Stomach (tissue), 9 donors: ENCODE results near the gene RASSF6. TPM values are rescaled to one million over a fixed set of nuclear protein-coding genes. Genes with fewer than 3 reads are reported as not detected.

ENCODE experiments used
- DNase-seq, 2 donors: peaks; one replicate each; pipeline versions ENCODE4 v3.0.0 to v3.0.0-alpha.2; 2013 to 2019
- H3K27ac ChIP-seq, 5 donors: fragments of 200-600 bp in 4 of 5; sonication (generic) in 4 of 5; one replicate each; pipeline ENCODE4 v1.5.1; 2013 to 2019; ENCODE audit warnings: mild to moderate bottlenecking in 1 of 5, moderate library complexity in 1 of 5
- H3K27me3 ChIP-seq, 3 donors: fragments of 200-600 bp; sonication (generic); one replicate each; pipeline ENCODE4 v1.5.1; 2017 to 2019; ENCODE audit warnings: mixed run types in 1 of 3
- H3K36me3 ChIP-seq, 4 donors: fragments of 200-600 bp; sonication (generic); 1 replicate in 3 of 4; 2 replicates in 1 of 4; pipeline ENCODE4 v1.5.1; 2016 to 2019
- H3K4me1 ChIP-seq, 4 donors: fragments of 200-600 bp; sonication (generic); one replicate each; pipeline ENCODE4 v1.5.1; 2016 to 2019
- H3K4me3 ChIP-seq, 4 donors: fragments of 200-600 bp; sonication (generic) in 3 of 4; one replicate each; pipeline ENCODE4 v1.5.1; 2016 to 2019; ENCODE audit warnings: mild to moderate bottlenecking in 1 of 4
- H3K9me3 ChIP-seq, 4 donors: fragments of 200-600 bp; sonication (generic); one replicate each; pipeline ENCODE4 v1.5.1; 2016 to 2019
- CTCF ChIP-seq, 7 experiments: fragments of 450-650 bp in 4 of 7; fragments of 200-600 bp in 3 of 7; sonication (generic) in 3 of 7; IDR thresholded peaks; one replicate each; pipeline ENCODE4 v1.5.1; 2016 to 2019; ENCODE audit warnings: antibody characterized with exemption in 7 of 7, control low read depth in 2 of 7, mild to moderate bottlenecking in 1 of 7
- EP300 ChIP-seq: sonication (generic); formaldehyde crosslinking; IDR thresholded peaks from one replicate; pipeline ENCODE4 v1.6.1; 2017; ENCODE audit warnings: antibody characterized with exemption
- POLR2A ChIP-seq, 4 donors: fragments of 450-650 bp; IDR thresholded peaks; one replicate each; pipeline ENCODE4 v1.6.1; 2016; ENCODE audit warnings: antibody characterized with exemption in 4 of 4, control low read depth in 2 of 4, mild to moderate bottlenecking in 1 of 4, moderate library complexity in 1 of 4
- POLR2AphosphoS5 ChIP-seq, 3 donors: sonication (generic); formaldehyde crosslinking; IDR thresholded peaks; one replicate each; pipeline ENCODE4 v1.6.1; 2016; ENCODE audit warnings: antibody characterized with exemption in 3 of 3
- WGBS, 5 donors: extraction: QIAGEN DNeasy Blood & Tissue Kit in 3 of 5; methylation state at CpG; one replicate each; pipeline versions ENCODE4 v1.1.5 to v1.1.7; 2013 to 2018; 5-methylcytosine and 5-hydroxymethylcytosine counted together
- intact Hi-C: fragments of 100-400 bp; cut with DNase I; formaldehyde crosslinking; loops from one replicate; pipeline ENCODE4 v1.15.1; 2023; ENCODE audit warnings: low total_unique reads
- polyA plus RNA-seq, 3 donors: library from polyadenylated mRNA; stranded (reverse); fragments of 200-250 nt; gene quantifications; one replicate each; pipeline ENCODE4 v1.2.3, GENCODE V29; 2013
- total RNA-seq, 5 donors: library from RNA; depleted of rRNA; stranded (reverse); fragments of >200 nt; gene quantifications; one replicate each; pipeline versions ENCODE4 v1.1.0 to v1.2.3, GENCODE V29; 2014 to 2016
- donor health status: healthy with polysubstance abuse.
- donor health status: Bipolar disorder and iron deficiency.
- donor health status: healthy.

The RASSF6 gene
- total and polyA plus RNA-seq, 8 donors, result 5.0 to 51.8 (median 13.5) TPM

GRCh38 chr4:73660808-73661207 lies 40.6 kb upstream of the RASSF6 start:
- no peak for TF ChIP-seq POLR2A (IDR thresholded peaks at IDR 0.05)
- no peak for TF ChIP-seq POLR2AphosphoS5 (IDR thresholded peaks at IDR 0.05)
- TF ChIP-seq CTCF (IDR thresholded peaks at IDR 0.05), result no peak
- TF ChIP-seq EP300, result no peak
- no peak overlapping the region for H3K4me3 ChIP-seq
- H3K27ac ChIP-seq, result no peak overlapping the region
- DNase-seq, result no peak
- WGBS, 5 donors, result 86 to 91% (median 87%) methylated on average over 3 of the region's 3 CpGs
- H3K4me1 ChIP-seq, result peaks cover 0 to 11% (median 0%) of the 10 kb centered on the region in 4 donors
- no peaks in the 10 kb centered on the region for H3K27me3 ChIP-seq
- H3K36me3 ChIP-seq, result no peaks in the 10 kb centered on the region
- no peaks in the 10 kb centered on the region for H3K9me3 ChIP-seq
- intact Hi-C loops, result no loop called here

GRCh38 chr4:73653695-73654106 lies 33.5 kb upstream of the RASSF6 start:
- peak; percentile 81 to 86 for DNase-seq
- WGBS, 5 donors, result 0 to 4% (median 1%) methylated on average over 7 of the region's 7 CpGs
- peak in 5 of 7 experiments; percentile 6 to 77 (median 60) for TF ChIP-seq CTCF (IDR thresholded peaks at IDR 0.05)
- TF ChIP-seq POLR2A (IDR thresholded peaks at IDR 0.05), result no peak
- TF ChIP-seq POLR2AphosphoS5 (IDR thresholded peaks at IDR 0.05), result peak in 2 of 3 donors; percentile 7 to 47
- no peak for TF ChIP-seq EP300
- H3K4me3 ChIP-seq, result no peak overlapping the region
- peaks cover 0 to 20% (median 12%) of the 10 kb centered on the region in 4 donors for H3K4me1 ChIP-seq
- H3K36me3 ChIP-seq, result no peaks in the 10 kb centered on the region
- H3K27ac ChIP-seq, result no peak overlapping the region
- intact Hi-C loops, result loop anchor here (10.0 kb wide), 1 partner anchor 79 kb away; no protein-coding TSS in a partner anchor
- H3K27me3 ChIP-seq, result no peaks in the 10 kb centered on the region
- no peaks in the 10 kb centered on the region for H3K9me3 ChIP-seq

GRCh38 chr4:73650250-73650649 lies 30.0 kb upstream of the RASSF6 start:
- peak in 1 of 2 donors; percentile 17 for DNase-seq
- WGBS, 5 donors, result 28 to 39% (median 33%) methylated on average over 3 of the region's 3 CpGs
- intact Hi-C loops, result loop anchor here (10.0 kb wide), 1 partner anchor 75 kb away; no protein-coding TSS in a partner anchor
- H3K36me3 ChIP-seq, result no peaks in the 10 kb centered on the region
- H3K4me3 ChIP-seq, result no peak overlapping the region
- no peak for TF ChIP-seq CTCF (IDR thresholded peaks at IDR 0.05)
- no peak for TF ChIP-seq EP300
- TF ChIP-seq POLR2A (IDR thresholded peaks at IDR 0.05), result no peak
- TF ChIP-seq POLR2AphosphoS5 (IDR thresholded peaks at IDR 0.05), result no peak
- peaks cover 0 to 20% (median 12%) of the 10 kb centered on the region in 4 donors for H3K4me1 ChIP-seq
- H3K27me3 ChIP-seq, result no peaks in the 10 kb centered on the region
- peak overlapping the region in 1 of 5 donors; percentile 2 for H3K27ac ChIP-seq
- H3K9me3 ChIP-seq, result no peaks in the 10 kb centered on the region

- DNase-seq, result no peak
- intact Hi-C loops, result no loop called here
- Histone ChIP-seq H3K36me3 (no peaks in the 10 kb centered on the region), H3K9me3 (no peaks in the 10 kb centered on the region), H3K27me3 (no peaks in the 10 kb centered on the region), H3K27ac (no peak overlapping the region), H3K4me1 (peaks cover 0 to 7% (median under 1%) of the 10 kb centered on the region in 4 donors), H3K4me3 (no peak overlapping the region)
- TF ChIP-seq POLR2A (IDR thresholded peaks at IDR 0.05) (no peak), EP300 (no peak), CTCF (IDR thresholded peaks at IDR 0.05) (no peak), POLR2AphosphoS5 (IDR thresholded peaks at IDR 0.05) (no peak)
- WGBS, 5 donors, result 47 to 70% (median 58%) methylated on average over 3 of the region's 3 CpGs
These were observed 28.2 kb upstream of the RASSF6 start for GRCh38 chr4:73648478-73648877.
